Upper lobe of left lung (tissue), 6 donors: ENCODE data around the gene UXT. TPM values are rescaled to one million over a fixed set of nuclear protein-coding genes. Genes with fewer than 3 reads are reported as not detected.

Experiments
- ATAC-seq, 2 donors: fragments of 200-7000 bp; cut with Tn5 transposase; one replicate each; pipeline ENCODE4 v1.9.1; 2022; ENCODE audit warnings: mild to moderate bottlenecking in 2 of 2, moderate library complexity in 2 of 2; ENCODE audit not compliant: low FRiP score in 2 of 2
- DNase-seq, 2 donors: peaks; one replicate each; pipeline ENCODE4 v3.0.0-alpha.2; 2019 to 2020
- H3K27ac ChIP-seq, 4 donors: fragments of 200-600 bp; sonication (generic); one replicate each; pipeline ENCODE4 v1.5.1; 2016 to 2019
- H3K27me3 ChIP-seq, 4 donors: fragments of 200-600 bp; sonication (generic); one replicate each; pipeline ENCODE4 v1.5.1; 2017 to 2019
- H3K36me3 ChIP-seq, 4 donors: fragments of 200-600 bp; sonication (generic); one replicate each; pipeline ENCODE4 v1.5.1; 2016 to 2019
- H3K4me1 ChIP-seq, 4 donors: fragments of 200-600 bp; sonication (generic); one replicate each; pipeline ENCODE4 v1.5.1; 2018 to 2019
- H3K4me3 ChIP-seq, 4 donors: fragments of 200-600 bp; sonication (generic); one replicate each; pipeline ENCODE4 v1.5.1; 2017 to 2019; ENCODE audit warnings: mild to moderate bottlenecking in 2 of 4, moderate library complexity in 1 of 4
- H3K9me3 ChIP-seq, 4 donors: fragments of 200-600 bp; sonication (generic); one replicate each; pipeline ENCODE4 v1.5.1; 2018 to 2019
- EP300 ChIP-seq, 4 donors: sonication (generic); formaldehyde crosslinking; IDR thresholded peaks; one replicate each; pipeline ENCODE4 v1.5.1; 2017; ENCODE audit warnings: antibody characterized with exemption in 4 of 4, control low read depth in 2 of 4
- POLR2A ChIP-seq, 4 donors: fragments of 450-650 bp; IDR thresholded peaks; one replicate each; pipeline ENCODE4 v1.5.1; 2016 to 2017; ENCODE audit warnings: antibody characterized with exemption in 4 of 4, mild to moderate bottlenecking in 2 of 4
- POLR2AphosphoS5 ChIP-seq, 2 donors: sonication (generic); formaldehyde crosslinking; IDR thresholded peaks; one replicate each; pipeline ENCODE4 v1.5.1; 2017; ENCODE audit warnings: antibody characterized with exemption in 2 of 2
- WGBS, 2 donors: methylation state at CpG; one replicate each; pipeline ENCODE4 v1.1.5; 2017 to 2018; 5-methylcytosine and 5-hydroxymethylcytosine counted together
- total RNA-seq, 6 donors: library from RNA; depleted of rRNA in 4 of 6; stranded (reverse); fragments of >200 nt in 4 of 6; gene quantifications; one replicate each; pipeline versions ENCODE4 v1.1.0 to v1.2.1, GENCODE V29; 2016 to 2021
- TF ChIP-seq, protein P1 (sequence below), 6 experiments: fragments of 450-650 bp in 4 of 6; fragments of 200-600 bp in 2 of 6; sonication (generic) in 2 of 6; IDR thresholded peaks; one replicate each; pipeline ENCODE4 v1.5.1; 2016 to 2019; ENCODE audit warnings: antibody characterized with exemption in 6 of 6
- donor health status: DM: no; HTN: no; CAD: no; lungs with moderate emphysema.
- donor health status: DM: no; HTN: yes; CAD: no; lungs with severe emphysema.

Gene UXT
- total RNA-seq, 6 donors from 2014 or later = 23.0 to 90.6 (median 75.2) TPM

DNA sequence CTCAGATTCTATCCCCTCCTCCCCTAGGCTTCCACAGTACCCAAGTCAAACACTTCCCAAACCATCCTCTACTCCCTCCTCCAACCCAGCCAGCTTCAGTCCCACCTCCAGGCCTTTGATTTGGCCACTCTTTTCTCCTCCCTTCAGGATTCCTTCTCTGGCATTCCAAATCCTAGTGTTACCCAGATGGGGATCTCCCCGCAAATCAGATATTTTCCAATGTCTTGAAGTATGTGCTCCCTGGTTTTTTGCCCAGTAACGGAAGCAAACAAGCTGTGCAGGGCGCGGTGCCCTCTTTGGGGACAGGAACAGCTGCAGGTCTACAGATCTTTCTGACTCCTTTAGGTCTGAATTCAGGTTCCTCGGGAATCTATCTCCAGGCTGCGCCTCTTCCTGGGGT is 37.1 kb downstream of the UXT start:
- Histone ChIP-seq H3K9me3 (peaks cover 0 to 6% (median 0%) of the 10 kb centered on the region in 4 donors), H3K4me1 (peaks cover 0 to 14% (median 3%) of the 10 kb centered on the region in 4 donors), H3K27me3 (peaks cover 0 to 3% (median 0%) of the 10 kb centered on the region in 4 donors), H3K4me3 (no peak overlapping the region), H3K27ac (no peak overlapping the region), H3K36me3 (peaks cover 0 to 2% (median 0%) of the 10 kb centered on the region in 4 donors)
- DNase-seq (no peak), ATAC-seq (no peak)
- no peak for TF ChIP-seq POLR2A (IDR thresholded peaks at IDR 0.05)
- TF ChIP-seq EP300 (IDR thresholded peaks at IDR 0.05) = no peak
- no peak for TF ChIP-seq POLR2AphosphoS5 (IDR thresholded peaks at IDR 0.05)
- 77 to 89% methylated on average over 6 of the region's 6 CpGs for WGBS, 2 donors

DNA sequence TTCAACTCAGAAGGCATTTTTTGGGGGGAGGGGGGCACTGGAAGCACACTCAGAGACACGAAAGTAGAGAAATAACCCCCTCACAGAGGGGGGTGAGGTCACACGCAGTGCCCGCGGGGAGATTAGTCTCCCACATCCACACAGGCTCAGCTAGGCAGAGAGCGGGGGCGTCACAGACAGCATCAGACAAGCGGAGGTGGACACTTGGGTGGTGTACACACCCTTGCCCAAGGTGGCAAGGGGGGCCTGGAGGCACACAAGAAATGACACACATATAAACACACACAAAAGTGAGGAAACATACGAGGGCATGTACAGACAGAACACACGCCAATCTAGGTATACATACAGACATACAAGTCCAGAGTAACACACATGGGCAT is 38.7 kb downstream of the UXT start:
- TF ChIP-seq POLR2AphosphoS5 (IDR thresholded peaks at IDR 0.05) = no peak
- TF ChIP-seq POLR2A (IDR thresholded peaks at IDR 0.05) = no peak
- TF ChIP-seq EP300 (IDR thresholded peaks at IDR 0.05) = no peak
- TF ChIP-seq, protein P1, sequence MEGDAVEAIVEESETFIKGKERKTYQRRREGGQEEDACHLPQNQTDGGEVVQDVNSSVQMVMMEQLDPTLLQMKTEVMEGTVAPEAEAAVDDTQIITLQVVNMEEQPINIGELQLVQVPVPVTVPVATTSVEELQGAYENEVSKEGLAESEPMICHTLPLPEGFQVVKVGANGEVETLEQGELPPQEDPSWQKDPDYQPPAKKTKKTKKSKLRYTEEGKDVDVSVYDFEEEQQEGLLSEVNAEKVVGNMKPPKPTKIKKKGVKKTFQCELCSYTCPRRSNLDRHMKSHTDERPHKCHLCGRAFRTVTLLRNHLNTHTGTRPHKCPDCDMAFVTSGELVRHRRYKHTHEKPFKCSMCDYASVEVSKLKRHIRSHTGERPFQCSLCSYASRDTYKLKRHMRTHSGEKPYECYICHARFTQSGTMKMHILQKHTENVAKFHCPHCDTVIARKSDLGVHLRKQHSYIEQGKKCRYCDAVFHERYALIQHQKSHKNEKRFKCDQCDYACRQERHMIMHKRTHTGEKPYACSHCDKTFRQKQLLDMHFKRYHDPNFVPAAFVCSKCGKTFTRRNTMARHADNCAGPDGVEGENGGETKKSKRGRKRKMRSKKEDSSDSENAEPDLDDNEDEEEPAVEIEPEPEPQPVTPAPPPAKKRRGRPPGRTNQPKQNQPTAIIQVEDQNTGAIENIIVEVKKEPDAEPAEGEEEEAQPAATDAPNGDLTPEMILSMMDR (IDR thresholded peaks at IDR 0.05) = no peak
- Histone ChIP-seq H3K27me3 (peaks cover 0 to 3% (median 0%) of the 10 kb centered on the region in 4 donors), H3K9me3 (peaks cover 0 to 6% (median 0%) of the 10 kb centered on the region in 4 donors), H3K4me3 (no peak overlapping the region), H3K27ac (no peak overlapping the region), H3K36me3 (no peaks in the 10 kb centered on the region), H3K4me1 (peaks cover 0 to 14% (median 3%) of the 10 kb centered on the region in 4 donors)
- DNase-seq (no peak), ATAC-seq (no peak)
- WGBS, 2 donors = 54 to 62% methylated on average over 9 of the region's 9 CpGs

DNA sequence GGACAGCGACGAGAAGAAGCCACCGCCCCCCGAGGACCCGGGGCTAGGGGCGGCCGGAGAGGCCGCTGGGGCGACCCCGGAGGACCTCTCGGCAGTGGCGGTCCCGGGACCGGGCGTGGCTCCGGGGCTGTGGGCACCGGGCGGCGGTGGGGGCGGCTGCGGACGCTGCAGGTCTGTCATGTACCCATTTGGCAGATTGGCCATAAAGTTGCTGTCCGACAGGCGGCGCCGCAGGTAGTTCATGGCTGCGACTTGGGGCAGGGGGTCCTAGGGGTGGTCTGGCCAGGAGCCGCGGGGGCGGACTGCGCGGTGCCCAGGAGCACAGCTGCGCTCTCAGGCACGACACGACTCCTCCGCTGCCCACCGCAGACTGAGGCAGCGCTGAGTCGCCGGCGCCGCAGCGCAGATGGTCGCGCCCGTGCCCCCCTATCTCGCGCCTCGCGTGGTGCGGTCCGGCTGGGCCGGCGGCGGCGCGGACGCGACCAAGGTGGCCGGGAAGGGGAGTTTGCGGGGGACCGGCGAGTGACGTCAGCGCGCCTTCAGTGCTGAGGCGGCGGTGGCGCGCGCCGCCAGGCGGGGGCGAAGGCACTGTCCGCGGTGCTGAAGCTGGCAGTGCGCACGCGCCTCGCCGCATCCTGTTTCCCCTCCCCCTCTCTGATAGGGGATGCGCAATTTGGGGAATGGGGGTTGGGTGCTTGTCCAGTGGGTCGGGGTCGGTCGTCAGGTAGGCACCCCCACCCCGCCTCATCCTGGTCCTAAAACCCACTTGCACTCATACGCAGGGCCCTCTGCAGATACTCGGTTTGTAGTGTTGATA is 39.3 kb downstream of the UXT start, which contains the start of gene SYN1:
TSS of gene SYN1 (minus strand) at position 372 of the 817 bp plus-strand sequence. CDS start at position 243, 129 bp downstream.
- no peak within 1 kb of the TSS for H3K27ac ChIP-seq
- peak within 1 kb of the TSS in 3 of 4 donors; percentile 27 to 50 (median 44) for H3K4me3 ChIP-seq
- H3K4me1 ChIP-seq = peaks cover 0 to 14% (median 3%) of the 10 kb centered on the region in 4 donors
- 58% methylated on average over 65 of the region's 88 CpGs; no CpG with 5 or more reads in 1 of the 2 donors for WGBS, 2 donors
- H3K9me3 ChIP-seq = peaks cover 0 to 6% (median 0%) of the 10 kb centered on the region in 4 donors
- peaks cover 0 to 3% (median 0%) of the 10 kb centered on the region in 4 donors for H3K27me3 ChIP-seq
- H3K36me3 ChIP-seq = no peaks in the 10 kb centered on the region
- no peak for TF ChIP-seq POLR2A (IDR thresholded peaks at IDR 0.05)
- TF ChIP-seq POLR2AphosphoS5 (IDR thresholded peaks at IDR 0.05) = peak; percentile 20 to 44
- no peak for TF ChIP-seq EP300 (IDR thresholded peaks at IDR 0.05)
- TF ChIP-seq, protein P1 (IDR thresholded peaks at IDR 0.05) = peak in 5 of 6 experiments; percentile 22 to 69 (median 47)
- DNase-seq = peak; percentile 81 to 95
- peak; percentile 82 to 98 for ATAC-seq

DNA sequence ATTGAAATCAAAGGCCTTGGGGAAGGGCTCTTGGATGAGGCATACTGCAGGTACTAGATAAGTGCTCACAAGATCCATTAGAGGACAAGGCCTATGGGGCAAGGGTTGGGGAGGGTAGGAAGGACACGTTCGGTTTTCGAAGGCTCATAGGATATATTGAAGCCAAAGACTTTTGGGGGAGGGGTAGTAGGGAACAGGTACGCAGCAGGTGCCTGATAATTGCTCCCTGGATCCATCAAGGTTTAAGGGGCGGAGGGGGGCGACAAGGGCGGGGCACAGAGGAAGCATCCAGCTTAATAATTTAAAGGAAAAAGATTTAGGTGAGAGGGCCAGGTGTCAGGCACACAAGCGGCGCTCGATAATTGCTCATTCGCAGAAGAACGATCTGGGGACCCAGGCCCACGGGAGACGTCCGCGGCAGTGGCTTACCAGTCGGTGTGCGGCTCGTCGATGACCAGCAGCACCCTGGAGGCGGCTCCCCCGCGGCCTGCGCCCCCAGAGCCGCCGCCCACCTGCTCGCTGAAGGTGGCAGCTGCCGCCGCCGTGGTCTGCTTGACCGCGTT is 40.0 kb downstream of the UXT start:
- DNase-seq = no peak
- Histone ChIP-seq H3K4me1 (peaks cover 0 to 13% (median 3%) of the 10 kb centered on the region in 4 donors), H3K9me3 (peaks cover 0 to 6% (median 0%) of the 10 kb centered on the region in 4 donors), H3K27me3 (peaks cover 0 to 3% (median 0%) of the 10 kb centered on the region in 4 donors), H3K36me3 (no peaks in the 10 kb centered on the region), H3K4me3 (peak overlapping the region in 3 of 4 donors; percentile 27 to 50 (median 44)), H3K27ac (no peak overlapping the region)
- ATAC-seq = no peak
- TF ChIP-seq POLR2A (IDR thresholded peaks at IDR 0.05) (no peak), POLR2AphosphoS5 (IDR thresholded peaks at IDR 0.05) (no peak), EP300 (IDR thresholded peaks at IDR 0.05) (no peak)
- TF ChIP-seq, protein P1 (IDR thresholded peaks at IDR 0.05) = no peak
- 56 to 59% methylated on average over 9 to 32 of the region's 32 CpGs for WGBS, 2 donors

DNA sequence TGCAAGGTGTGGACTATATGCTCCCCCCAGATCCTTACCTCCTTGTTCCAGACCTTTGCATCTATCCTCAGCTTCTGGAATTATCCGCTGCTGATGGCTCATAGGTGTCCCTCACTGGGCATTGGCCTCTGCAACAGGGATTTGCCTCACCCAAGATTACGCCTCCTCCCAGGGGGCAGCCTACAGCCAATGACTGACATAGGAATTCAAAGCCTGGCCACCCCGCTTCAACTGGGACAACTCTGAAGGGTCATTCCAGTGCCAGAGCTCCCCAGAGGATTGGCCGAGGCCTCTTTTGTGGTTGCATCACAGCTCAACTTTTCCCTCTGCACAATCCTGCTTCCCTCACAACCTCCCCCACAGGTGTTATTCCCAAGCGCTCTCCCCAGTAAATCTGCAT is 44.4 kb downstream of the UXT start:
- no peak for DNase-seq
- no peak overlapping the region for H3K27ac ChIP-seq
- no peaks in the 10 kb centered on the region for H3K9me3 ChIP-seq
- peaks cover 0 to 5% (median 2%) of the 10 kb centered on the region in 4 donors for H3K4me1 ChIP-seq
- no peak for ATAC-seq
- H3K4me3 ChIP-seq = no peak overlapping the region
- no peak for TF ChIP-seq EP300 (IDR thresholded peaks at IDR 0.05)
- TF ChIP-seq, protein P1 (IDR thresholded peaks at IDR 0.05) = no peak
- no peak for TF ChIP-seq POLR2A (IDR thresholded peaks at IDR 0.05)
- TF ChIP-seq POLR2AphosphoS5 (IDR thresholded peaks at IDR 0.05) = no peak
- H3K36me3 ChIP-seq = no peaks in the 10 kb centered on the region
- WGBS, 2 donors = 61 to 91% methylated on average over 4 of the region's 5 CpGs
- no peaks in the 10 kb centered on the region for H3K27me3 ChIP-seq
